PC-9 (cell line): Measurements from ENCODE around the gene RASGRF1. TPM values are rescaled to one million over a fixed set of nuclear protein-coding genes. Genes with fewer than 3 reads are reported as not detected.
"Not testable (repeated sequence)": the region's sequence is repeated elsewhere in the genome, so short reads cannot be mapped to it uniquely, and the experiment has no call there.

Source experiments
- BruUV-seq: library from RNA; stranded (reverse); fragments of 400-500 nt; replicated peaks from 2 replicates; lab custom pipeline; 2021; lab: Mats Ljungman, UMichigan
- CTCF ChIA-PET: fragments of 300-600 bp; sonication (Branson Sonifier 250); formaldehyde crosslinking; loops from one replicate; lab custom pipeline; 2022; ENCODE audit warnings: antibody characterized with exemption; lab: Charles Lee
- POLR2A ChIA-PET: fragments of 300-600 bp; sonication (Branson Sonifier 250); formaldehyde crosslinking; loops from one replicate; lab custom pipeline; 2022; ENCODE audit warnings: antibody characterized with exemption; ENCODE audit not compliant: unreplicated experiment; lab: Charles Lee
- DNase-seq, 2 experiments: peaks; one replicate each; pipeline versions ENCODE4 v3.0.0 to v3.0.0-alpha.2; 2015 to 2022; ENCODE audit warnings: mixed read lengths in 1 of 2
- H2AFZ ChIP-seq: fragments of 200-600 bp; sonication (generic); 2 replicates; pipeline ENCODE4 v1.8.1; 2017; ENCODE audit warnings: antibody characterized with exemption
- H3F3A ChIP-seq: fragments of 200-600 bp; sonication (generic); 2 replicates; pipeline ENCODE4 v1.8.1; 2017; ENCODE audit warnings: antibody characterized with exemption, mild to moderate bottlenecking, low read depth; ENCODE audit not compliant: insufficient read depth
- H3K27ac ChIP-seq: fragments of 200-600 bp; sonication (generic); 2 replicates; pipeline ENCODE4 v1.6.1; 2016; ENCODE audit warnings: mixed run types
- H3K27me3 ChIP-seq: fragments of 200-600 bp; sonication (generic); 2 replicates; pipeline ENCODE4 v1.6.1; 2016; ENCODE audit warnings: low read depth, mixed run types; ENCODE audit not compliant: insufficient read depth
- H3K36me3 ChIP-seq: fragments of 200-600 bp; sonication (generic); 2 replicates; pipeline ENCODE4 v1.6.1; 2016; ENCODE audit warnings: low read depth, mixed run types
- H3K4me1 ChIP-seq: fragments of 200-600 bp; sonication (generic); replicated peaks from 2 replicates; pipeline ENCODE4 v1.6.1; 2016; ENCODE audit warnings: mixed run types; ENCODE audit not compliant: insufficient read depth
- H3K4me2 ChIP-seq: fragments of 200-600 bp; sonication (generic); 2 replicates; pipeline ENCODE4 v1.6.1; 2017; ENCODE audit warnings: mixed run types
- H3K4me3 ChIP-seq: fragments of 200-600 bp; sonication (generic); 2 replicates; pipeline ENCODE4 v1.6.1; 2016; ENCODE audit warnings: mixed run types
- H3K79me2 ChIP-seq: fragments of 200-600 bp; sonication (generic); 2 replicates; pipeline ENCODE4 v1.6.1; 2017; ENCODE audit warnings: low read depth, mixed run types
- H3K9me2 ChIP-seq: fragments of 200-600 bp; sonication (generic); 2 replicates; pipeline ENCODE4 v1.8.1; 2017; ENCODE audit warnings: mild to moderate bottlenecking; ENCODE audit not compliant: insufficient read depth
- H3K9me3 ChIP-seq: fragments of 200-600 bp; sonication (generic); 2 replicates; pipeline ENCODE4 v1.8.1; 2016; ENCODE audit warnings: low read depth; ENCODE audit not compliant: insufficient read depth
- H4K20me1 ChIP-seq: fragments of 200-600 bp; sonication (generic); 2 replicates; pipeline ENCODE4 v1.8.1; 2017; ENCODE audit not compliant: insufficient read depth
- CTCF ChIP-seq: fragments of 200-600 bp; sonication (generic); conservative IDR thresholded peaks from 2 replicates; pipeline ENCODE4 v1.6.1; 2017; ENCODE audit warnings: mixed run types, antibody characterized with exemption, mild to moderate bottlenecking, moderate library complexity
- EZH2 ChIP-seq: fragments of 200-600 bp; sonication (generic); IDR thresholded peaks from 2 replicates; pipeline ENCODE4 v1.8.0; 2017; ENCODE audit warnings: antibody characterized with exemption, low read depth
- intact Hi-C: fragments of 100-400 bp; cut with micrococcal nuclease; formaldehyde crosslinking; loops from one replicate; pipeline ENCODE4 v1.10.0; 2022; ENCODE audit not compliant: unreplicated experiment
- total RNA-seq: library from RNA; stranded (reverse); gene quantifications from 2 replicates; pipeline ENCODE4 v1.2.3, GENCODE V29; 2021

The RASGRF1 gene
- total RNA-seq, 1 experiment from 2014 or later: 6.0 TPM

- Histone ChIP-seq H4K20me1 (no peaks in the 10 kb centered on the region), H3K9me2 (no peaks in the 10 kb centered on the region), H3K36me3 (no peaks in the 10 kb centered on the region), H3K4me3 (no peak overlapping the region), H3F3A (peaks cover 25% of the 10 kb centered on the region), H3K9me3 (no peaks in the 10 kb centered on the region), H3K27me3 (no peaks in the 10 kb centered on the region), H3K4me1 (peaks cover 22% of the 10 kb centered on the region), H3K27ac (peak overlapping the region; percentile 85), H2AFZ (no peak overlapping the region), H3K79me2 (no peaks in the 10 kb centered on the region), H3K4me2 (0 out of 2 replicates have a peak overlapping the region, but pooled peaks have one; percentile 6)
- ChIA-PET POLR2A (no interaction called here), CTCF (interaction anchor here (1.5 kb wide), 1 partner anchor 50 kb away, joined by 8 read pairs; no protein-coding TSS in a partner anchor)
- intact Hi-C loops: loop anchor here (2.0 to 5.0 kb wide), 3 partner anchors 15 to 253 kb away; partner anchors contain the start of gene CTSH
- TF ChIP-seq CTCF (no peak), EZH2 (no peak)
- no TSS peak for BruUV-seq
- peak in 1 of 2 experiments; percentile 71 for DNase-seq
Measured at GRCh38 chr15:78929536-78930264, 160.9 kb downstream of the RASGRF1 start.

- Histone ChIP-seq H3K9me3 (no peaks in the 10 kb centered on the region), H3K4me1 (peaks cover 22% of the 10 kb centered on the region), H3K27me3 (no peaks in the 10 kb centered on the region), H3K4me3 (no peak overlapping the region), H3F3A (peaks cover 25% of the 10 kb centered on the region), H3K79me2 (no peaks in the 10 kb centered on the region), H2AFZ (no peak overlapping the region), H4K20me1 (no peaks in the 10 kb centered on the region), H3K27ac (no peak overlapping the region), H3K36me3 (no peaks in the 10 kb centered on the region), H3K4me2 (no peak overlapping the region), H3K9me2 (no peaks in the 10 kb centered on the region)
- intact Hi-C loops: loop anchor here (5.0 kb wide), 1 partner anchor 254 kb away; no protein-coding TSS in a partner anchor
- CTCF ChIA-PET: interaction anchor here (0.7 kb wide), 1 partner anchor 1594 kb away, joined by 4 read pairs; no protein-coding TSS in a partner anchor
- no TSS peak for BruUV-seq
- DNase-seq: no peak
- POLR2A ChIA-PET: no interaction called here
- TF ChIP-seq CTCF (no peak), EZH2 (no peak)
Measured at GRCh38 chr15:78928616-78929093, 161.9 kb downstream of the RASGRF1 start.

- BruUV-seq, H4K20me1 ChIP-seq, DNase-seq, H3K27me3 ChIP-seq, H3K4me3 ChIP-seq, POLR2A ChIA-PET, H3K4me2 ChIP-seq, H3K9me3 ChIP-seq, H3K36me3 ChIP-seq, H3K9me2 ChIP-seq, H3K79me2 ChIP-seq, H3K27ac ChIP-seq, H2AFZ ChIP-seq: not testable (repeated sequence)
- CTCF ChIA-PET: interaction anchor here (0.7 kb wide), 1 partner anchor 1594 kb away, joined by 4 read pairs; no protein-coding TSS in a partner anchor
- Histone ChIP-seq H3K4me1 (peaks cover 22% of the 10 kb centered on the region), H3F3A (peaks cover 25% of the 10 kb centered on the region)
- intact Hi-C loops: loop anchor here (5.0 kb wide), 1 partner anchor 254 kb away; no protein-coding TSS in a partner anchor
Measured at GRCh38 chr15:78928176-78928575, 162.4 kb downstream of the RASGRF1 start.
